ENCODE results near the gene GABRG3.

- TF ChIP-seq ZNF274 (IDR thresholded peaks at IDR 0.05; ENCODE audit: low read depth, low read length) (no peak), SUZ12 (IDR thresholded peaks at IDR 0.05; ENCODE audit: extremely low read depth, insufficient read depth, insufficient read length) (no peak)
Measured at GRCh38 chr15:27237319-27237939, 266.4 kb downstream of the GABRG3 start.
